Activated T-helper 1 cell treated with Interleukin-2 at 50 U/mL for 16 hours (primary cell): ENCODE measurements around the gene PNPLA7.
"Not testable (repeated sequence)": the region's sequence is repeated elsewhere in the genome, so short reads cannot be mapped to it uniquely, and the experiment has no call there.

Experiments used
- DNase-seq: peaks from one replicate; pipeline ENCODE4 v3.0.0-alpha.2; 2020; ENCODE audit warnings: low read depth

Gene PNPLA7

GRCh38 chr9:137478962-137479861 lies 71.0 kb downstream of the PNPLA7 start:
- no peak for DNase-seq

DNA sequence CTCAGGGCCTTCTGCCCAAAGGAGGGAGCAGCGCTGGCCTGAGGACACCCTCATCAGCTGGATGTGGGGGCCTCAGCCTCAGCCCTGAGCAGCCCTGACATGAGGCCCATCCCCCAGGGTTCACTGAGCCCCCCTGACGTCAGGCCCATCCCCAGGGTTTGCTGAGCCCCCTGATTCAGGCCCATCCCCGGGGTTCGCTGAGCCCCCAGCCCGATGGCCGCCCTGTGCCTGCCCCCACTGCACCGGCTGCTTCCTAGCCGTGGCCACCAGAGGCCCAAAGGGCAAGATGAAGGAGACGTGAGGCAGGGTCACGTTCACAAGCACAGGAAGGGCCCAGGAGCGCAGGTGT lies 71.6 kb downstream of the PNPLA7 start:
- no peak for DNase-seq

DNA sequence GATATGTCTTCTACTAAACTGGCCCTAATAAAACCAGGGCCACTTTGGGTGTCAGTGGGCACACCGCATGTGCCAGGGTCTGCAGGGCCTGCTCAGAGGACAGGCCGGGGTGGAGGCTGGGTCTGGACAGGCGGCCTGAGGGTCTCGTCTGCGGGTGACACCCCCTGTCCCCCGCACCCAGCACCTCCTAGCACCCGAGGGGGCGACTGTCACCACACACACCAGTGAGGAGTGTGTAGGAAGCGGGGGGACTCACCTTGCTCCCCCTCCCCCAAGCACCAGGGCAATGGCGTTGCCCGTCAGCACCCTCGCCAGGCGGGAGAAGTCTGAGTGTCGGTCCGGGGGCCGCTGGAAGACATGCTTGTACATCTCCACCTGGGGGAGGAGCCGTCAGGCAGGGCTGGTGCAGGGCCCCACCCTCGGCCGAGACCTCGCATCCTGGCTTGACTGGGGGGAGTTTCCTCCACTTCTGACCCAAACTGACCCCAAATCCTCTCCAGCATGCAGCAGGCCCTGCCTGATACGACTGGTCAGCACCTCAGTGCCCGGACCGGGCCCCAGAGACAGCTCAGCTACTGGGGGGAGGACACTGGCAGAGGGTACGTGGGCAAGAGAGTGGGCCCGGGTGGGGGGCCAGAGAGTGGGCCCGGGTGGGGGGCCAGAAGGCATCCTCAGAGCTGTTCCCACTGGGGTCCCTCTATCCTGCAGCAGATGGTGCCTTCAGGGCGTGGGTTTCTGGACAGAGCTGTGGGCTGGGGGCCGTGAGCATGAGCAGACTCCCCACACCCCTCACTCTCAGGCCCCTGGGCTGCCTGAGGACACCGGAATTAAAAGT lies 72.2 kb downstream of the PNPLA7 start:
- DNase-seq = no peak

DNA sequence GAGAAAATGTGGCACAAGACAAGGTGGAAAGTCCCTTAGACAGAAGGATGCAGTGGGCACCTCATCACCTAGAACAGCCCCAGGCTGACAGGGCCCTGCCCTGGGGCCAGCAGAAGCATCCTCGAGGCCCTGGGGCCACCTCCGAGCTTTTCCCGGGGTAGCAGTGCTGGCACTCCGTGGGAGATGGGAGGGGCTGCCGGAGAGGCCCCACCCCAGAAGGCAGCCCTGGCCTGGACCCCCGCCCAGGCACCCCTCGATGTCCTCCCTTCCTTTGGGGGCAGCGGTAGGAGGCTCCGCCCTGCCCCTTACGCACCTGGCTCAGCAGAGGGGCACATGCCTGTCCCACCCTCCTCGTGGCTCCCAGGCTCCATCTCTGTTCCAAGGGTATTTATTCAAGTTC lies 73.3 kb downstream of the PNPLA7 start:
- DNase-seq = no peak

DNA sequence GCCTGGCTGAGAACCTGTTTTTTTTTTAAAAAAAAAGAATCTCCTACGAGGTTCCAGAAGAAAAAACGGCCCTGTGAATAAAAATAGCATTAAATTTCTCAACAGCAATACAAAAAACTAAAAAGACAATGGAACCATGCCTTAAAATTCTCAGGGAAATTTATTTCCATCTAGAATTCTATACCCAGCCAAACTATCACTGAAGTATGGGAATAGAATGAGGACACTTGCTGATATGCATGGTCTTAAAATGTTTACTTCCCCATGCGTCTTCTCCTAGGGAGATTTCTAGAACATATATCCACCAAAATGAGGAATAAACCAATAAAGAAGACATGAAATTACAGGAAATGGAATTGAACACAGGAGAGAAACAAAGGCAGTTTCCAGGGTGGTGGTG lies 74.5 kb downstream of the PNPLA7 start:
- DNase-seq = no peak

DNA sequence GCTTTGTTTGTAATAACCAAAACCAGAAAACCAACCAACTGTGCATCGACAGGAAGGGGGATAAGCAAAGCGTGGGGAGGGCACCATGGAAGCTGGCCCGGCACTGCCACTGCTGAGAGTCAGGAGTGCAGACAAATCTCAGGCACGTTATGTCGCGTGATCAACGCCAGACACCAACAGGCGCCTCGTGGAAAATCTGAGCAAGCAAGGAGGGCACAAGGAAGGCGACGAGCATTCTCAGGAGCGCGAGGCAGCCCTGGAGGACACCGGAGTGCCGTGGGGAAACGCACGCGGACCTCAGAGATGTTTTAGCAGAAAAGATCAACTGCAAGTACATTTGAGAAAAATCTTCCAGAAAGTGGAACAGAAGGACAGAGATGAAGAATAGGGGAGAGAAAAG lies 75.9 kb downstream of the PNPLA7 start:
- DNase-seq = no peak

DNA sequence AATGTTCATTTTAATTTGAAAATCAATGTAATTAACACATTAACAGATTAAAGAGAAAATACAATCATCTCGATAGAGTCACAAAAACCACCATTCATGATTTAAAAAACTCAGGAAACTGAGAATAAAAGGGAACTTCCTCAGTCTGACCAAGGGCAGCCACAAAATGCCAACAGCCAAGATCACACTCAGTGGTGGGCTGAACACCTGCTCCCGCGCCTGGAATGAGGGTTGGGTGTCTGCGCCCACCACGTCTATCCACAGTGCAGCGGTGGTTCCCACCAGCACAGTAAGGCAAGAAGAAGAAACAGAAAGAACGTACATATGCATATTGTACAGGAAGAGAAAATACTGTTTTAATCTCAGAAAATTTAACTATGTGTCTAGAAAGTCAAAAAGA lies 79.4 kb downstream of the PNPLA7 start:
- DNase-seq = no peak

- no peak for DNase-seq
Measured at GRCh38 chr9:137467896-137468295, 82.3 kb downstream of the PNPLA7 start.

- no peak for DNase-seq
Measured at GRCh38 chr9:137467161-137467581, 83.0 kb downstream of the PNPLA7 start.

- DNase-seq = not testable (repeated sequence)
Measured at GRCh38 chr9:137466389-137467085, 83.7 kb downstream of the PNPLA7 start.

DNA sequence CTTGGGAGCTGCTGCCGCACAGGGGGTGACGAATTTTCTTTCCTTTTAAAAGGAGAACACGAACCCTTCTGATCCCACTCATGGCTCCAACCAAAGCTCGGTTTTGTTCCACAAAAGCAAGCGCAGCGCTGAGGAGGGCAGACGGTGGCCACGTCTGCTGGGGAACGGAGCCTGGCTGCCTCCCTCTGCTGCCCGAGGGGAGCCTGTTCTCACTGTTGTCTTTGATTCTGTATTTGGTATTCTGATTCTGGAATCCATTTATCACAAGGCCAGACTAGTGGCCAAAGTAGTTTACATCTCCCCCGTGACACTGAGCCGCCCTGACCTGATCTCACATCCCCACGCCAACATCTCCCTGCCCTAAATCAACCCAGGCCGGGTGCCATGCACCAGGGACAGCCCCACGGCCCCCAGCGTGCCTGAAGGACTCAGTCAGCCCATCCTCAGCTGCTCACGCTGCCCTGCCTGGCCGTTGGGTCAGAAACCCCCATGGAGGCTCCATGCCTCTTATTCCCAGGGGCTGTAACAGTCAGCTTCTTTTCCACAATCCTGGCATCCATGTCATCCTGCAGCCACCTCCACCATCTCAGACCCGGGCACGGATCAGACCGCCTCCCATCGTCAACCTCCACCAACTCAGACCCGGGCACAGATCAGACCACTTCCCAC lies 84.3 kb downstream of the PNPLA7 start:
- DNase-seq = no peak

DNA sequence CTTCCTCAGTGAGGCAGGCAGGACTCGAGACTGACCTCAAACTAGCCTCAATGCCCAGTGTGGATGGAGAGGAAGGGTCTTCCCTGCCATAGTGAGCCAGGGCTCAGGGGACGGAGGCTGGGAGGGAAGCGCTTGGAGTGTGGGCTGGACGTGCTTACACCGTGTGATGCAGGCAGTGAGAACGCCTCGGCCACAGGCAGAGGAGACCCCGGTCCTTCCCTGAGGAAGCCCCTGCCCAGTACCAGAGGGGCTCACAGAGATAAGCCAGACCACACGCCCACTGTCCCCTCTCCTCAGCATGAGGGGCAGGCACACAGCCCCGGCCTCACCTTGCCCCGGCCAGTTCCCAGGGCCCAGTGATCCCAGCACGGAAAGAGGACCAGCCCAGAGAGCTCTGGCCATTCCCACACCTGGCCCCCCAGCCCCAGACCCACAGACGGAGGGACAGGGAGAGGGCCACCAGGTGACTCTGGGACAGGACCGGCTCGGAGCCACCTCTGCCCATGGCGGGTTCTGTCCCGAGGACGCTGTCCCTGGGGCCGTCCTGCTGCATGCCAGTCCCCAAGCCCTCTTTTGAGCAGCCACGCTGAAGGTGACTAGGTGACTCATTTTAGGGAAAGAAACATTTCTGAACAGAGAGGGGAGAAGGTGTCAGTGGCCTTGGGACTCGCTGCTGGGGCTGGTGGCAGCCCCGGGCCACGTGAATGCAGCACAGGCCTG lies 85.0 kb downstream of the PNPLA7 start:
- no peak for DNase-seq

DNA sequence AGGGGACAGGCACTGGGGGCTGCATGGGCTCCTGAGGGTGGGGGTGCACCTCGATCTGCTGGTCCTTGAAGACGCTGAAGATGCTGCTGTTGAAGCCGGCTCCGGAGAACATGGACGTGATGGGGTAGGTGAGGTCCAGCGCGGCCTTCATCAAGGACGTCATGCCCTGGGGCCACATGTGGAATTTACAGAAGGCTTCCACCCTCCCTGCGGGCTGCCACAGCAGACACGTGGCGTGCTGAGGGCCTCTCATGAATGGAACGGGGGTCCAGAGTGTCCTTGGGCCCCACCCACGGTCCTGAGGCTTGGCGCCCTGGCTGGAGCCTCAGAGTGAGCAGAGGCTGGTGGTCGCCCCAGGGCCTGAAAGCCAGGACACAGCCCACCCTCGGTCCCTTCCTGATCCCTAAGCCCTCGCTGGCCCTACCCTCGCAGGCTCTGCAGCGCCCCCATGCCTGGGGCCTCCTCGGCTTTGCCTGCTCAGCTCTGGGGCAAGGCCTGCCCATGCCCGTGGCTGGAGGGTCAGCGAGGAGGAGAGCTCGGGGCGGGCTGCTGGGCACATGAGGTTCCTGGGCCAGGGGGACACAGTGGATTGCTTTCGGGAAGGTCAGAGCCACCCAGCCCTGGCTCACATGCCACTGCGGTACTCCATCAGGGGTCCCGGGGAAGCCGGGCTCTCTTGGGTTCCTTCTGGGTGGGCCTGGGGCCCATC lies 85.8 kb downstream of the PNPLA7 start:
- DNase-seq = no peak

DNA sequence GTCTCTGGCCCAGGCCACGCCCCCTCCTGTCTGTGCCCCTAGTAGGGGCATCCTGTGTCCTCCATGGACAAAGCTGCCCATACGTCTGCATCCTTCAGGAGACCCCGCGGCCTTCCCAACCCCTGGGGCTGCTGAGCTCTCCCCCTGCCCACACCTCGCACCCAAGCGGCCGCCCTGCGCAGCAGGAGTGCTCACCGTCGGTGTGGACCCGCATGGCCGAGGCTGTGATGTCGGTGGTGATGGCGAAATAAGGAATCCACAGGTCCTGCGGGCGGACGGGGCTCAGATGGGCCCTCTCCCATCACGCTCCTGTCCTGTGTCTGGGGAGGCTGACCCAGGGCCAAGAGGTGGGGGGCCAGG lies 86.3 kb downstream of the PNPLA7 start:
- DNase-seq = no peak

DNA sequence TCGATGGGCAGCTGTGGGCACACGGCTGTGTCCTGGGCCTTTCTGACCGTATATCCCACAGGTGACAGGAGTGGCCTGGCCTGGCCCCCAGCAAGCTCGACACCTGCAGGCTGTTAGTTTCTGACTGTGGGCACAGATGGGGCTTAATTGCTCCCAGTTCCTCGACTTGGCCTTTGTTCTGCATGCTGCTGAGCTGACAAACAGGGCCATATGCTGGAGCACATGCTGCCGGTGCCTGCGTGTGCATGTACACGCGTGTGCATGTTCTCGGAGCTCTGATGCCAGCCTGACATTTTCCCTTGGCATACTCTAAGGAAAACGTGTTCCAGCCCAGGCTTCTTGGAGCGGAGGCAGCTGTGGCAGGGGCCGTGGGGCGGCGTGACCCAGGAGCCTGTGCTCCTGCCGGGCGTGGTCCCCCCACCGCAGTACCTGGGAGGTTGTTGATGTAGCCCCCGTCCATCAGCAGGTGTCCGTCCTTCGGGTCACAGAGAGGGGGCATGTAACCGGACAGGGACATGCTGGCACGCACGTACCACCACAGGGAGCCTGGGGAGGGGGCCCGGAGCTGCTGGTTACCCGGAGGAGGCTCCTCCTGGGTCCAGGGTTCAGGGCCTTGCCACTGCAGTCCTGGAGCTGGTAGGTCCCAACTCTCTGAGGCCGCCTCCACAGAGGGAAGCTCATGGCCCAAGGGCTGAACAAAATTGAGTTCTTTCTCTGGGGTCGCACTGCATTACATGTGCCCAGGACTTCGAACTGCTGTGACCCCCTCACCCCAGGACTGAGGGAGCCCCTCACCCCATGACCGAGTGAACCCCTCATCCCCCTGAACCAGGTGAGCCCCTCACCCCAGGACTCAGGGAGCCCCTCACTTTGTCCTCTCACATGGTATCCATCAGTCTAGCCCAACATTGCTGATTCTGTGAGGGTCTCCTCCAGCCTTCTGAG lies 86.9 kb downstream of the PNPLA7 start:
- no peak for DNase-seq

- no peak for DNase-seq
Measured at GRCh38 chr9:137462396-137462985, 87.7 kb downstream of the PNPLA7 start.

DNA sequence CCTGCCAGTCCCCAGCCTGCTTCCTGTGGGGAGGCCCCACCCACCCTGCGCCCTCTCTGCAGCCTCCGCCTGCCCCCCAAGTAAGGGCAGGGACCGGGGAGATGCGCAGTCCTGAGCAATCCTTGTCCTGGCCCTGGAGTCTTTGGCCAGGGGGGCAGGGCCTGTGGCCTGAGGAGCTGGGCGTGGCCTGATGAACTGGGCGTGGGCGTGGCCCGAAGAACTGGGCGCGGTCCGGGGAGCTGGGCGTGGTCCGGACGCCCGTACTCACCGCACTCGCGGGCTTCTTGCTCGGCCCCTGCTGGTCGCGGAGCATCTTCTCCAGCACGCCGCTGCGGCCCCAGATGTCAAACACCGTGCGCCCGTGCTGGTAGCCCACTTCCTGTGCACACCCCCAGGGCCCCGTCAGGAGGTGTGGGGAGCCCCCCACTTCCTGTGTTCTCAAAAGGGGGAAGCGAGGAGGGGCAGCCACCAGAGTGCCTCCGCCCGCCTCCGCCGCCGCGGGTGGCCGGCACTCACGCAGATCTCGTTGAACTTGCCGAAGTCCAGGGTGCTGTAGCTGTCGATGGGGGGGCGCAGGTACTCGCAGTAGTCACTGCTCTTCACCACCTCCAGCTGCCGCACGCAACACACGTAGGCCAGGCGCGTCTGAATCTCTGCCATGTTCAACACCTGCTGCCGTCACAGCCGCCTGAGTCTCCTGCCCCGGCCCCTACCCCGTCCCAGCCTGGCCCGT lies 88.4 kb downstream of the PNPLA7 start:
- DNase-seq = peak; percentile 74

GRCh38 chr9:137461316-137461662 lies 88.9 kb downstream of the PNPLA7 start:
- DNase-seq = no peak
